HG03108 (cell line): ENCODE measurements around the gene IL36RN.

Experiments used
- ATAC-seq: cut with Tn5 transposase; IDR thresholded peaks from one replicate; pipeline ENCODE4 v1.9.1; 2021; ENCODE audit warnings: moderate library complexity; ENCODE audit not compliant: unreplicated experiment

Gene IL36RN

DNA sequence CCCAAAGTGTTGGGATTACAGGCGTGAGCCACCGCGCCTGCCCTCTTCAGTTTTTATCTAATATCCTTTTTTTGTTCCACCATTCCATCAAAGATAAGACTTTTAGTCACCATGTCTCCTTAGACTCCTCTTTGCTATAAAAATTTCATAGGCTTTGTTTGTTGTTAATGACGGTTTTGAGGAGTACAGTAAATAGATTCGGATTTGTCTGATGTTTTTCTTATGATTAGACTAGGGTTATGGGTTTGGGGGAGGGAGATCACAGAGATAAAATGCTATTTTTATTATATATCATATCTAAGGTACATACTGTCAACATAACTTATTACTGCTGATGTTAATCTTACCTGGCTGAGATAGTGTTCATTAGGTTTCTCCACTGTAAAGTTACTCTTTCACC lies 12.5 kb upstream of the IL36RN start:
- no peak for ATAC-seq

DNA sequence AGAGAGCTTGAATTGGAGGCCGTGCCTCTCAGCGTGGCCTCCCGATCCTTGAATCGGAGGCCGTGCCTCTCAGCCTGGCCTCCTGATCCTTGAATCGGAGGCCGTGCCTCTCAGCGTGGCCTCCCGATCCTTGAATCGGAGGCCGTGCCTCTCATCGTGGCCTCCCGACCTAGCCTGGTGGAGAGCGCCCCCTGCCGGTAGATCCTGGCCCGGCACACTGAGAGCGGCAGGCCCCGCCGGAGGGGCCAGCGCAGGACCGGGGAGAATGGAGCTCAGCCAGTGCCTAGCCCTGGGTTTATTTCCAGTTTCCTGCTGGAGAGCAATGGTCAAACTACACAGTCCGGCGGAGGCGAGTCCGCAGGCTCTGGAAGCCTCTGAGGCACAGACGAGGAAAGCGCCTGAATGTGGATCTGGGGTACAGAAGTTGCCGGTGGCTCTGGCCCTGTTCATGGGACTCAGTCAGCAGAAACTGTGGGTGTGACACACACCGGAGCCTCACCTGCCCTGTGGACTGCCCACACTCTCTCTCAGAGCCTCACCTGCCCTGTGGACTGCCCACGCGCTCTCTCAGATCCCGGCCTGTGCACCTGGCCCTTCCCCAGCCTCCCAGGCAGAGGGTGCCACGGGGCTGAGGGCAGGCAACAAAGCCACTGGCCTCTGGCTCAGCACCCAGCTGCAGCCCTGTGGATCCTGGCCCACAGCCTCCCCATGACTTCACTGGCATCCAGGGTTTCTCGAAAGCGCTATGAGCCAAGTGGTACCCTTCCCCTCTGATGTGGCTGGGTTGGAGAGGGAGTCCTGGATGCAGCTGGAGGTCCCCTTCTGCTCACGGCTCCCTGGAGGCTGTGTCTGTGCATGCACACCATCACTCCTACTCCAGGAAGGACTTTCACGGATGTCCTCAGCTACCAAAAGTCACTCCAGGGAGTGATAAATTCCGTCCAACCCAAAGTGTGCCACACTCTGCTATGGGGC lies 7.8 kb upstream of the IL36RN start:
- no peak for ATAC-seq

DNA sequence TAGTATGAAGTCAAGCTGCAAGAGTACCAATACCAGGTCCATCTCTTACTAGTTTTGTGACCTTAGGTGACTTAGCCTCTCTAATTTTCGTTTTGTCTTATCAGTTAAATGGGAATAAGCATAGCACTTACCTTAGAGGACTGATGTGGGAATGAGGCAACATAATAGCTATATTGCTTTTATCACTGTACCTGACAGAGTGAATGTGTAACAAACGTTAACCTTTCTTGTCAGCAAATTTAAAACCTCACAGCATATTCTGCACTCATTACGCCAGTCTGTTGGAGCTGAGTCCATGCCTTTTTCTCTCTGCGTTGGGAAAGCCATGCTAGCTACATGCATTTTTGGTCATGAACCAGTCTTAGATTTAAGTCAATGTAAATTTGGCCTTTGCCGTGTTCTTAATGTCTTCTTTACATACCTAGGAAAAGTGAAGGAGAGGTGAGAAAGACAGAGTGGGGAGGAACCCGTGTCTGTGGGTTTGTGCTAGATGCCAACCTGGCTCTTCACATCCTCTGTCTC lies 6.5 kb upstream of the IL36RN start, which contains the start of gene IL36B:
TSS of gene IL36B (minus strand) at position 472 of the 522 bp plus-strand sequence.
- no peak for ATAC-seq

DNA sequence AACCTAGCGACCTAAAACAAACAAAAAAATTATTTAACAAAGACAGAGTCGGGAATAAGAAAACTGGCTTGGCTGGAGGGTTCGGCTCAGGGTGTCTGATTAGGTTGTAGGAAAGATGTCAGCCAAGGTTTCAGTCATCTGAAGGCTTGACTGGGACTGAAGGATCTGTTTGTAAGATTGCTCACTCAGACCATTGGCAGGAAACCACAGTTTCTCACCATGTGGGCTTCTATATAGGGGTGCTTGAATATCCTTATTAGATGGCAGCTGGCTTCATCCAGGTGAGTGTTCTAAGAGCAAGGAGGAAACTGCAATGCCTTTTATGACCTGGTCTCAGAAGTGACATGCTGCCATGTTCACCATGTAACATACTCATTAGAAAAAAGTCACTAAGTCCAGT lies 5.3 kb upstream of the IL36RN start:
- ATAC-seq, result no peak

DNA sequence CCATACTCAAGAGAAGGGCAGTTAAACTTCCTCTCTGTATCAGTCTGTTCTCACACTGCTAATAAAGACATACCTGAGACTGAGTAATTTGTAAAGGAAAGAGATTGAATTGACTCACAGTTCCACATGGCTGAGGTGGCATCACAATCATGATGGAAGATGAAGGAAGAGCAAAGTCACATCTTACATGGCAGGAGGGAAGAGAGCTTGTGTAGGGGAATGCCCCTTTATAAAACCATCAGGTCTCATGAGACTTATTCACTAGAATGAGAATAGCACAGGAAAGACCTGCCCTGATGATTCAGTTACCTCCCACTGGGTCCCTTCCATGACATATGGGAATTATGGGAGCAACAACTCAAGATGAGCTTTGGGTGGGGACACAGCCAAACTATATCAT lies 4.9 kb upstream of the IL36RN start:
- ATAC-seq, result no peak

DNA sequence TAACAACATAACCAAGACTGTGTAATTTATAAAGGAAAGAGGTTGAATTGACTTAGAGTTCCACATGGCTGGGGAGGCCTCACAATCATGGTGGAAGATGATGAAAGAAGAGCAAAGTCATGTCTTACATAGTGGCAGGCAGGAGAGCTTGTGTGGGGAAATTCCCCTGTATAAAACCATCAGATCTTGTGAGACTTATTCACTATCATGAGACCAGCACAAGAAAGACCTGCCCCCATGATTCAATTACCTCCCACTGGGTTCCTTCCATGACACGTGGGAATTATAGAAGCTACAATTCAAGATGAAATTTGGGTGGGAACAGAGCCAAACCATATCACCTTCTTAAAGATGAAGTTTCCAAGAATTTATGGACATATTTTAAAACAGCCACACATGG lies 2.5 kb upstream of the IL36RN start:
- ATAC-seq, result no peak

DNA sequence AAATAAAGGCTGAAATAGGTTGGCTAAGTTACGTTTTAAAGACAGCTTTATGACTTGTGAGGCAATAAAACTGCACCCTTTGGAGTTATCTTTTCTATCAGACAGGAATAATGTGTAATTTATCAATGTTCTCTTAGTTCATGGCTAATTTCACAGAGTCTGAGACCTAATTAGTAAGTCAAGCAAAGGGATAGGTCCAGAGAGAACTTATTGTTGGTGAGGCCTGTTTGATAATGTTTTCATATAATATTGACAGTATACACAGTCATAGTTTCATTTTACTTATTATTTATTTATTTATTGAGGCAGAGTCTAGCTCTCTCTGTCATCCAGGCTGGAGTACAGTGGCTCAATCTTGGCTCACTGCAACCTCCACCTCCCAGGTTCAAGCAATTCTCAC lies 1.9 kb upstream of the IL36RN start:
- ATAC-seq, result no peak

DNA sequence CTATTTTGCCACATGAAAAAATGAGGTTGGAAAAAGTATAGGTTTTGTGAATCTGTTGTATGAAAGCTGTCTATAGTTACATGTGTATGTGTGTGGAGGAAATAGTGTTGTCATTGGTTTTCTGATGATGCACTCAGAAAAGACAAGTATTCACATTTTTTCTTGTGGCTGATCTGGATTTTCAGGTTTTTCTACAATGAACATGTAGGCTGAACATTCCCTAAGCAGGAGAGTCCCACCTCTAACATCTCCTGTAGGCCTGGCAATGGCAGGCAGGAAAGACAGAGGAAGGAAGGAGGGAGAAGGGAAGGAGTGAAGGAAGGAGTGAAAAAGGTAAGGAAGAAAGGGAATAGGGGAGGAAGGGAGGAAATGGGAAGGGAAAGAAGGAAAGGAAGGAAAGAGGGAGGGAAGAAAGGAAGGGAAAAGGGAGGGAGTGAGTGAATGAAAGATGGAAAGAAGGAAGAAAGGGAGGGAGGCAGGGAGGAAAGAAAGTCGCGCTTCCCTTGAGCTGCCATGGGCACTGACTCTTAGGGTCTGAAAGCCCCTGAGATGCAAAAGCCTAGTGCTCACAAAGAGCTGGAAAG lies 495 bp upstream of the IL36RN start:
- ATAC-seq, result no peak

DNA sequence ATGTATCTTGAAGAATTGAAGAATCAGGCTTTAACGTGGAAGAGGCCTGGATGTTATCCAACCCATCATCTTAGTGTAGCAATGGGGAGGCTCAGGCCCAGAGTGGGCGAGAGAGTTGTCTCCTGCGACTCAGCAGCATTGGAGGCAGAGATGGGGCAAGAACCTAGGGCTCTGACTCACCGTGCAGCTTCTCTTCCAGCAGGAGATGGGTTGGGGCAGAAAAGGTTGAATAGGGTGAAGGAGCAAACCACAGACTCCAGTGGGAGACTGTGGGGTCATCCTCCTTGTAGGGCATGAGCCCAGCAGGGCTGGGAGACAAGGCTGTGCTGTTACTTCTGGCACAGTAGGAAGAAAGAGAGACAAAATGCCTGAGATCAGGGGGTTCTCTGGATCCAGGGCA lies 1.4 kb downstream of the IL36RN start:
- ATAC-seq, result no peak

DNA sequence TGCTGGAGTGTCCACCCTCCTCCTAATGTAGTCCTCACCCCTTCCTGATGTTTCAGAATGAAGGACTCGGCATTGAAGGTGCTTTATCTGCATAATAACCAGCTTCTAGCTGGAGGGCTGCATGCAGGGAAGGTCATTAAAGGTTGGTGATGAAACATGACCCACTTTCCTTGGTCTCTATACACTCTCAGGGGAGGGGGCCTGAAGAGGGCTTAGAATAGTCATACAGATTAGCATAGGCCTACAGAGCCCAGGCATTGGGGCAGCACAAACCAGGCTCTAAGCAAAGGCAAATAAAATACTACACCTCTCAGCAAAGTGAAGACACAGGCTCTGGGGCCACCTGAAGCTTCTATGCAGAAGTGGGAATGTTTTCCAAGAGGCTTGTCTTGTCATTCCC lies 1.8 kb downstream of the IL36RN start:
- no peak for ATAC-seq

DNA sequence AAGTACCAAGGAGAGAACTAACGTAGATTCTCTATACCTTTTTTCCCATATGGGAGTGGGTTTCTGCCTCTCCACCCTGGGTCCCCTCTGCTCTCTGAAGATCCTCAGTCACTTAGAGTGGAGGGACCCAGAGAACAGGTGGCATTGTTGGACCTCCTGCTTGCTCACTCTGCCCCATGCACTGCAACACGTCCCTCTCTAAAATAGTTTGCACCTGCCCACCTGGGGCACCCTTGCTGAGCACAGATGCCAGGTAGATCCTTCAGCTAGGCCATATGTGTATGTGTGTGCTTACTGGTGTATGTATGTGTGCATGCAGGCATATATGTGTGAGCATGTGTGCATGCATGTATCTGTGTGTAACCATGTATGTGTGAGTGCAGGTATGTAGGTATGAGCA lies 2.2 kb downstream of the IL36RN start:
- ATAC-seq, result no peak

DNA sequence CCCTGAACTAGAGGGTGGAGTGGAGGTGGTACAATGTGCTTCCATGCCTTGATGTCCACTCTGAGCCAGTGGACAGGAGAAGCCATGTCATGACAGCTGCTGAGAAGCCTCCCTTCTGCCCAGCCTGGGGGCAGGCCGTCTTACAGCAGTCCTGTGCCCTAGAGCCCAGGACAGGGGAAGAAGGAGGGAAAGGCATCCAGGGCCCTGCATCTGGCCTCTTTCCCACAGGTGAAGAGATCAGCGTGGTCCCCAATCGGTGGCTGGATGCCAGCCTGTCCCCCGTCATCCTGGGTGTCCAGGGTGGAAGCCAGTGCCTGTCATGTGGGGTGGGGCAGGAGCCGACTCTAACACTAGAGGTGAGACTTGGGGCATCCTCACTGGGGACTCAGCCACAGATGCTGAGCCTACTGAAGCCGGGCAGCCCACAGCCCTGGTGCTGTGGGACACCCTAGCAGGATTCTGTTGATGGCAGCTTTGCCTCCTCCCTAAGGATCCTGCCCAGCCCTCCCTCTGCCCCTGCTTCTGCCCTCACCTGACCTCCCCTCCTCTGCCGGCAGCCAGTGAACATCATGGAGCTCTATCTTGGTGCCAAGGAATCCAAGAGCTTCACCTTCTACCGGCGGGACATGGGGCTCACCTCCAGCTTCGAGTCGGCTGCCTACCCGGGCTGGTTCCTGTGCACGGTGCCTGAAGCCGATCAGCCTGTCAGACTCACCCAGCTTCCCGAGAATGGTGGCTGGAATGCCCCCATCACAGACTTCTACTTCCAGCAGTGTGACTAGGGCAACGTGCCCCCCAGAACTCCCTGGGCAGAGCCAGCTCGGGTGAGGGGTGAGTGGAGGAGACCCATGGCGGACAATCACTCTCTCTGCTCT lies 3.1 kb downstream of the IL36RN start:
- no peak for ATAC-seq

DNA sequence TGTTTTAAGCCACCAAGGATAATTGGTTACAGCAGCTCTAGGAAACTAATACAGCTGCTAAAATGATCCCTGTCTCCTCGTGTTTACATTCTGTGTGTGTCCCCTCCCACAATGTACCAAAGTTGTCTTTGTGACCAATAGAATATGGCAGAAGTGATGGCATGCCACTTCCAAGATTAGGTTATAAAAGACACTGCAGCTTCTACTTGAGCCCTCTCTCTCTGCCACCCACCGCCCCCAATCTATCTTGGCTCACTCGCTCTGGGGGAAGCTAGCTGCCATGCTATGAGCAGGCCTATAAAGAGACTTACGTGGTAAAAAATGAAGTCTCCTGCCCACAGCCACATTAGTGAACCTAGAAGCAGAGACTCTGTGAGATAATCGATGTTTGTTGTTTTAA lies 5.3 kb downstream of the IL36RN start:
- ATAC-seq, result no peak

DNA sequence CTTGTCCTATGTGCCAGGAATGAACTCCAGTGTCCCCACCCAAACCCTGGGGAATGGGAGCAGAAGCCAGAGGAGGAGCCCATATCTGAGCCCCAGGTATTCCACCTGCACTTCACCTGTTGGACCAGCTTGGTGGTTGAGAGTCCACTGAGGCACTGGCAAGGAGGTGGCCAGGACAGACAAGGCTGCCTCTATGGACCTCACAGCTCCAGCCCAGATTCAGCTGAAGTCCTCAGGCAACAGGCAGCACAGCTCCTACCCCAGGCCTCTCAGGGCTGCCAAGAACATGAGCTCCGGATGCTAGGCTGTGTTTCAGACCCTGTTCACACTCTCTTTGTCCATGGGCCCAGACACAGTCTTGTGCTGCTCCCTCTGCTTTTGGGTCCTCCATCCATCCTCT lies 5.9 kb downstream of the IL36RN start:
- ATAC-seq, result no peak

DNA sequence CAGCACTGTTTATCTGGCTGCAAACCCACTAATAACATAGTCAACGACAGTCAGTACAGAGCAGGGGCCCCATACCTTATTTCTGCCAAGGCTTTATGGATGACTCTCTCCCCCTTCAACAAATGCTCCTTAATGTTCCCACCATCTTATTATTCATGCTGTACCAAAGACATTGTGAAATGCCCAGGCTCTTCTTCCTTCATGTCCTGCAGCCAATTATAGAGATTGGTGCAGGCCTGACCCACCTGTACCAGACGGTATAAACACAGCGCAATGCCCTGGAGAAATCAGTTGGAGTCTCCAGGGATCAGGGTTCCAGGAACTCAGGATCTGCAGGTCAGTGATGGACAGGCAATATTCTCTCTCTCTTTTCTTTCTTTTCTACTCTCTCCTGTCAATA lies 8.7 kb downstream of the IL36RN start, which contains the start of gene IL1F10:
TSS of gene IL1F10 (plus strand) at position 290 of the 400 bp plus-strand sequence. CDS start 4,769 bp downstream, outside the sequence.
- ATAC-seq, result no peak

DNA sequence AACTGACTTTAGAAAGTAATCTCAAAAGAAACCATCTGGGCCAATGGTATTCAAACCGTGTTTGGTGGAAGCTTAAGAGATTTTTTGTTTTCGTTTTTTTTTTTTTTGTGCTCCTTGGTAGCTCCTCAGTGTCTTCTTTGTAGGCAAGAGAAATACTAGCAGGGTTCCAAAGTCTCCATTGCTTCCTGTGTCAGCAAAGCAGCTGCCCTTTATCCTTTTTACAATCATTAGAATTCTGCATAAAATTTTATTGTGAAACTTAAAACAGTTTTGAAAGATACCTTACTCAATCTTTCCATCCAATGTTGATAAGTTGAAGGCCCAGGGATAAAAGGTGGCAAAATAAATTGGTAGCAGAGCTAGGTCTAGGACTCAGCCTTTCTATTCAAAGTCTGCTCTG lies 9.3 kb downstream of the IL36RN start:
- no peak for ATAC-seq

DNA sequence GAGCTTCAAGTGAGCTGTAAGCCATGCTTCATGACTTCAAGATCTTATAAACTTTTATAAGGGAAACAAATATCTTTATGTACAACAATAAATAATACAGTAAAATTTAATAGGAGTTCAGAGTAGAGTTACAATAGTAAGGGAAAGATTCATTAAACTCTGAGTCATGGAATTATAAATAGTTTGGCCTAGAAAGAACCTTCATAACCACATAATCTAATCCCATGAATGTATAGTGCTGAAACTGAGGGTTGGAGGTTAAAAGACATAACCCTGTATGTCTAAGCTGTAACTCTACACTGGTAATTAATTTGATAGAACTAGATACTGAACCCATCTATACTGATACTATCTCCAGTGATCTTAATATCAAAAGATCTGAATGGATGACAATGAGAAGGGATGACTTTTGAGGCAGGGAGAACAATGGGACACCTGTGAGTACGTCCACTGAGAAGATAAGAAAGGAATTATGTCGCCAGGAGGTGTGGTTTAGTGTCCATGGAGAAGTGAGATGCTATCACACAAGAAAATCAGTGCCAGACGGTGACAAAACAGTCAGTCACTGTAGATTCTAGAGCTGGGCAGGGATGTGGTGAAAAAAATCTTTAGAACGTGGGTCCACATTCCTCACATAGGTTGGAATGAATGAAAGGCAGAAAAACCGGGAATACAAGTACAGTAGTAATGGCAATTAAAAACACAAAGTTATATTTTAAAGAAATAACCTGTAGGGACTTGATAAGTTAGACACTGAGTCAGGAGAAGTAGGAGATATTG lies 9.9 kb downstream of the IL36RN start:
- ATAC-seq, result no peak

DNA sequence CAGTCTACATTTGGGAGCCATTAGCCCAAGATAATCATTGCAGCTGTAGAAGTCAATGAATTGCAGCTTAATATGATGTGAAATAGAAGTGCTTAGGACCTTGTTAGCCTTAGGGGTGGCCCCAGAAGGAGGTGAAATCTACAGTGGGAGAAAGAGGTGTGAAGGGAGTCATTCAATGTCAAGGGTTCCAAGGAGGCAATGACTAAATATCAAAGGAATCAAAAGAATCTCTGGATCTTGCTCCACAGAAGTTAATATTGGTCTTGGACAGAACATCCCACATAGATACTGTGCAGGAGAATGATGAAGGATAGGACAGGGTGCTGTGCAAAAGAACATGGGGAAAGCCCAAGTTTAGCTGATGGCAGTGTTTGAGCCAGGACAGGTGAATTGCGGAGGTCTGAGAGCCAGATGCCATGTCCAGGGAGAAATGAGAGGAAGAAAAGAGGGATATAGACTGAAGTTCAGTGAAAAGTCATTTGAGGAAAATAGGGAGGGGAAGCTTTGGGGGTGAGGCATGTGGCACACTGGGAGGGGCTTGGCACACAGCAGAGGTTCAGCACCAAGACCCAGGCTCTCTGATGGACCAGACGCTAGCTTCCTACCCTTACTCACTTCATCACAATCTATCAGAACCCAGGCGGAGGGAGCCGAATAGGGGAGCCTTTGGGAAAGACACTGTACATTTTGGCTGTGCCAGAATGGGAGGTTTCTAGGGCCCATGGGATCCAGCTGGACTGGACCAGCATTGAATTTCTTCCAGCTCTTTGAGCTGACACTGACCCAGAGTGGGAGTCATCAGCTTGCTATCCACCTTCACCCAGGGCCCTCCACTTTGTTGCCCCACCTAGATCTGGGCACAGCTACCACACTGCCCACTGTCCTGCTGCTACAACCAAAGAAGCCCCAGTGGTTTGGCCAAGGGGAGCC lies 10.9 kb downstream of the IL36RN start:
- no peak for ATAC-seq

DNA sequence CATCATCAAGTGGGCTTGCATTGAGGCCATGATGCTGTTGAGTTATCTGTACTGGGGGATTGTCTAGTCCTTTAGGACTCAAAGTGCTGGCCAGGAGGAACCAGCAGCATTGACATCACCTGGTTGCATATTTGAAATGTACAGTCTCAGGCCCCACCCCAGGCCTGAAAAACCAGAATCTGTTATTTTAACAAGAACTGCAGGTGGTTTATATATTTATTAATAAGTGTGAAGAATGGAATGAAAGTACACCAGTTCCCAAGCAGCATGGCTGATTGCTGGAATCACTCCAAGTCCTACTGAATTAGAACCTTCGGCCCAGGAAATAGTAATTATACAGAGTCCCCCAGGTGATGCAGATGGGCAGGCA lies 11.6 kb downstream of the IL36RN start:
- no peak for ATAC-seq
